ENCODE data around the gene TIMP2.
"Not testable (repeated sequence)": the region's sequence is repeated elsewhere in the genome, so short reads cannot be mapped to it uniquely, and the experiment has no call there.

TIMP2 gene

GRCh38 chr17:78966123-78966813 is 41.1 kb upstream of the TIMP2 start:
- no peak overlapping the region for H3K27ac ChIP-seq (ENCODE audit: low read length)
- no peak for ATAC-seq (ENCODE audit: insufficient read depth, low read depth)
- no peak for DNase-seq
- H4K20me1 ChIP-seq (ENCODE audit: insufficient read depth, low read length): peaks cover 32% of the 10 kb centered on the region
- H3K9ac ChIP-seq (ENCODE audit: low read depth, low read length): no peak overlapping the region
- no peak overlapping the region for H2AFZ ChIP-seq (ENCODE audit: low read depth, low read length)
- no peak overlapping the region for H3K4me2 ChIP-seq (ENCODE audit: insufficient read depth, low read length)
- no peak overlapping the region for H3K4me3 ChIP-seq (ENCODE audit: low read depth in 1 of 2, low read length in 2 of 2)
- TF ChIP-seq, protein P1, sequence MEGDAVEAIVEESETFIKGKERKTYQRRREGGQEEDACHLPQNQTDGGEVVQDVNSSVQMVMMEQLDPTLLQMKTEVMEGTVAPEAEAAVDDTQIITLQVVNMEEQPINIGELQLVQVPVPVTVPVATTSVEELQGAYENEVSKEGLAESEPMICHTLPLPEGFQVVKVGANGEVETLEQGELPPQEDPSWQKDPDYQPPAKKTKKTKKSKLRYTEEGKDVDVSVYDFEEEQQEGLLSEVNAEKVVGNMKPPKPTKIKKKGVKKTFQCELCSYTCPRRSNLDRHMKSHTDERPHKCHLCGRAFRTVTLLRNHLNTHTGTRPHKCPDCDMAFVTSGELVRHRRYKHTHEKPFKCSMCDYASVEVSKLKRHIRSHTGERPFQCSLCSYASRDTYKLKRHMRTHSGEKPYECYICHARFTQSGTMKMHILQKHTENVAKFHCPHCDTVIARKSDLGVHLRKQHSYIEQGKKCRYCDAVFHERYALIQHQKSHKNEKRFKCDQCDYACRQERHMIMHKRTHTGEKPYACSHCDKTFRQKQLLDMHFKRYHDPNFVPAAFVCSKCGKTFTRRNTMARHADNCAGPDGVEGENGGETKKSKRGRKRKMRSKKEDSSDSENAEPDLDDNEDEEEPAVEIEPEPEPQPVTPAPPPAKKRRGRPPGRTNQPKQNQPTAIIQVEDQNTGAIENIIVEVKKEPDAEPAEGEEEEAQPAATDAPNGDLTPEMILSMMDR (IDR thresholded peaks at IDR 0.05; ENCODE audit: borderline replicate concordance, extremely low read depth, low read length, poor library complexity, severe bottlenecking): no peak
- TF ChIP-seq EZH2 (IDR thresholded peaks at IDR 0.05; ENCODE audit: borderline replicate concordance, low read depth, low read length, severe bottlenecking): no peak
- peaks cover 39% of the 10 kb centered on the region for H3K36me3 ChIP-seq (ENCODE audit: insufficient read depth, low read length)
- H3K27me3 ChIP-seq (ENCODE audit: insufficient read depth, low read length, poor library complexity): no peaks in the 10 kb centered on the region
- 0 out of 2 replicates have a peak, but pooled peaks cover 3% of the 10 kb centered on the region for H3K4me1 ChIP-seq (ENCODE audit: insufficient read depth, low read length)
- no peaks in the 10 kb centered on the region for H3K9me3 ChIP-seq (ENCODE audit: insufficient read depth, low read length, severe bottlenecking)
- H3K79me2 ChIP-seq (ENCODE audit: insufficient read depth, low read length): peaks cover 4% of the 10 kb centered on the region

GRCh38 chr17:78965491-78965924 is 40.3 kb upstream of the TIMP2 start:
- ATAC-seq (ENCODE audit: insufficient read depth, low read depth): no peak
- H3K36me3 ChIP-seq (ENCODE audit: insufficient read depth, low read length): peaks cover 31% of the 10 kb centered on the region
- TF ChIP-seq EZH2 (IDR thresholded peaks at IDR 0.05; ENCODE audit: borderline replicate concordance, low read depth, low read length, severe bottlenecking): no peak
- TF ChIP-seq, protein P1 (IDR thresholded peaks at IDR 0.05; ENCODE audit: borderline replicate concordance, extremely low read depth, low read length, poor library complexity, severe bottlenecking): no peak
- no peak overlapping the region for H3K27ac ChIP-seq (ENCODE audit: low read length)
- H2AFZ ChIP-seq (ENCODE audit: low read depth, low read length): no peak overlapping the region
- no peak overlapping the region for H3K4me3 ChIP-seq (ENCODE audit: low read depth in 1 of 2, low read length in 2 of 2)
- H3K79me2 ChIP-seq (ENCODE audit: insufficient read depth, low read length): no peaks in the 10 kb centered on the region; the same call in 1 of the 2 replicates
- no peaks in the 10 kb centered on the region for H3K27me3 ChIP-seq (ENCODE audit: insufficient read depth, low read length, poor library complexity)
- DNase-seq: no peak
- no peak overlapping the region for H3K9ac ChIP-seq (ENCODE audit: low read depth, low read length)
- H3K4me1 ChIP-seq (ENCODE audit: insufficient read depth, low read length): no peaks in the 10 kb centered on the region
- H3K4me2 ChIP-seq (ENCODE audit: insufficient read depth, low read length): no peak overlapping the region
- H3K9me3 ChIP-seq (ENCODE audit: insufficient read depth, low read length, severe bottlenecking): no peaks in the 10 kb centered on the region
- H4K20me1 ChIP-seq (ENCODE audit: insufficient read depth, low read length): peaks cover 26% of the 10 kb centered on the region

DNA sequence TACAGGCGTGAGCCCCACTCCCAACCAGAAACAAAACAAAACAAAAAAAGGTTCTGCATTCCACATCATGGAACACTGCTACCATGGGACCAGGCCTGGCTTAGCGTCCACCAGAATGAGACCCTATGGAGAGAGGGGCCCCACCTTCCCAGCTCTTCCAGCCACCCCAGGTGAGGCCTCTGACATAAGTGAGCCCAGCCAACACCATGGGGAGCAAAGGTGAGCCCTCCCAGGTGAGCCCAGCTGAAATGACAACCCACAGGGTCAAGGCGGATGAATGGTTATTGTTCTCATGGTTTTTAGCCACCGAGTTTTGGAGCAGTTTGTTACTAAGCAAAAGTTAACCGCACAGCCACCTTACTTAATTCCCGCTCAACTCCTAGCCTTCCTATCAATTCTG is 38.2 kb upstream of the TIMP2 start:
- TF ChIP-seq, protein P1 (IDR thresholded peaks at IDR 0.05; ENCODE audit: borderline replicate concordance, extremely low read depth, low read length, poor library complexity, severe bottlenecking): no peak
- no peak for TF ChIP-seq EZH2 (IDR thresholded peaks at IDR 0.05; ENCODE audit: borderline replicate concordance, low read depth, low read length, severe bottlenecking)
- no peak overlapping the region for H3K4me3 ChIP-seq (ENCODE audit: low read depth in 1 of 2, low read length in 2 of 2)
- ATAC-seq (ENCODE audit: insufficient read depth, low read depth) (no peak), DNase-seq (no peak)
- no peaks in the 10 kb centered on the region for H3K27me3 ChIP-seq (ENCODE audit: insufficient read depth, low read length, poor library complexity)
- H3K36me3 ChIP-seq (ENCODE audit: insufficient read depth, low read length): peaks cover 12% of the 10 kb centered on the region; the same call in 1 of the 2 replicates
- no peaks in the 10 kb centered on the region for H3K9me3 ChIP-seq (ENCODE audit: insufficient read depth, low read length, severe bottlenecking)
- H3K27ac ChIP-seq (ENCODE audit: low read length): no peak overlapping the region
- H3K9ac ChIP-seq (ENCODE audit: low read depth, low read length): no peak overlapping the region
- H4K20me1 ChIP-seq (ENCODE audit: insufficient read depth, low read length): peaks cover 17% of the 10 kb centered on the region
- H3K4me2 ChIP-seq (ENCODE audit: insufficient read depth, low read length): no peak overlapping the region
- no peak overlapping the region for H2AFZ ChIP-seq (ENCODE audit: low read depth, low read length)
- H3K4me1 ChIP-seq (ENCODE audit: insufficient read depth, low read length): no peaks in the 10 kb centered on the region
- no peaks in the 10 kb centered on the region for H3K79me2 ChIP-seq (ENCODE audit: insufficient read depth, low read length)

DNA sequence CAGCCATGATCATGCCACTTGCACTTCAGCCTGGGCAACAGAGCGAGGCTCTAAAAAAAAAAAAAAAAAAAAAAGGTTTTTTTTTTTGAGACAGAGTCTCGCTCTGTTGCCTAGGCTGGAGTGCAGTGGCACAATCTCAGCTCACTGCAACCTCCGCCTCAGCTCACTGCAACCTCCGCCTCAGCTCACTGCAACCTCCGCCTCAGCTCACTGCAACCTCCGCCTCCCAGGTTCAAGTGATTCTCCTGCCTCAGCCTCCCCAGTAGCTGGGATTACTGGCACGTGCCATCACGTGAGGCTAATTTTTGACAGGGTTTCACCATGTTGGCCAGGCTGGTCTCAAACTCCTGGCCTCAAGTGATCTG is 37.8 kb upstream of the TIMP2 start:
- not testable (repeated sequence) for H3K36me3 ChIP-seq (ENCODE audit: insufficient read depth, low read length); H3K4me1 ChIP-seq (ENCODE audit: insufficient read depth, low read length); ATAC-seq (ENCODE audit: insufficient read depth, low read depth); H3K27me3 ChIP-seq (ENCODE audit: insufficient read depth, low read length, poor library complexity); H3K4me3 ChIP-seq (ENCODE audit: low read depth in 1 of 2, low read length in 2 of 2); H3K9me3 ChIP-seq (ENCODE audit: insufficient read depth, low read length, severe bottlenecking); H3K9ac ChIP-seq (ENCODE audit: low read depth, low read length); H3K79me2 ChIP-seq (ENCODE audit: insufficient read depth, low read length); DNase-seq; H3K27ac ChIP-seq (ENCODE audit: low read length); H3K4me2 ChIP-seq (ENCODE audit: insufficient read depth, low read length); H2AFZ ChIP-seq (ENCODE audit: low read depth, low read length)
- peaks cover 14% of the 10 kb centered on the region for H4K20me1 ChIP-seq (ENCODE audit: insufficient read depth, low read length)

Data from DND-41 (cell line).